Activated CD4-positive, alpha-beta memory T cell treated with anti-CD3 and anti-CD28 coated beads for 36 hours (primary cell): ENCODE measurements around the gene NTRK1. TPM values are rescaled to one million over a fixed set of nuclear protein-coding genes. Genes with fewer than 3 reads are reported as not detected.
A peak's percentile ranks its signal among the peaks of the same experiment; 100 is the strongest.

Experiments
- CTCF ChIA-PET: fragments of 350-600 bp; sonication (Branson Sonifier 250); formaldehyde crosslinking; loops from one replicate; lab custom pipeline; 2021; ENCODE audit warnings: antibody characterized with exemption, inconsistent platforms; lab: Charles Lee
- POLR2A ChIA-PET: fragments of 350-600 bp; sonication (Branson Sonifier 250); formaldehyde crosslinking; loops from one replicate; lab custom pipeline; 2021; ENCODE audit warnings: antibody characterized with exemption; lab: Charles Lee
- DNase-seq: peaks from one replicate; pipeline ENCODE4 v3.0.0-alpha.2; 2020
- H3K27ac Mint-ChIP-seq: one replicate; pipeline ENCODE4 v1.8.0; 2021; ENCODE audit warnings: mixed read lengths
- H3K27me3 Mint-ChIP-seq: one replicate; pipeline ENCODE4 v1.8.0; 2021; ENCODE audit warnings: mixed read lengths
- H3K36me3 Mint-ChIP-seq: one replicate; pipeline ENCODE4 v1.8.0; 2021; ENCODE audit warnings: mixed read lengths
- H3K4me1 Mint-ChIP-seq: one replicate; pipeline ENCODE4 v1.8.0; 2021; ENCODE audit warnings: low read depth, mixed read lengths
- H3K4me3 Mint-ChIP-seq: one replicate; pipeline ENCODE4 v1.8.0; 2021; ENCODE audit warnings: mild to moderate bottlenecking, mixed read lengths
- H3K9me3 Mint-ChIP-seq: one replicate; pipeline ENCODE4 v1.8.0; 2021; ENCODE audit warnings: mixed read lengths
- intact Hi-C: fragments of 100-400 bp; cut with micrococcal nuclease; formaldehyde crosslinking; loops from one replicate; pipeline ENCODE4 v1.15.1; 2023
- total RNA-seq, 2 experiments: library from RNA; stranded (reverse); gene quantifications; one replicate each; pipeline ENCODE4 v1.2.3, GENCODE V29; 2021

NTRK1 gene
- total RNA-seq, 2 experiments from 2014 or later = 6.4 to 6.7 TPM

- peaks cover 42% of the 10 kb centered on the region for H3K4me1 Mint-ChIP-seq
- no peak overlapping the region for H3K4me3 Mint-ChIP-seq
- peaks cover 51% of the 10 kb centered on the region for H3K27me3 Mint-ChIP-seq
- ChIA-PET CTCF (interaction anchor here (0.6 to 6.9 kb wide), 37 partner anchors 9 to 133 kb away, joined by 3 to 147 read pairs (median 6); partner anchors contain the start of genes CRABP2, ISG20L2, METTL25B and MRPL24), POLR2A (interaction anchor here (0.6 to 1.8 kb wide), 3 partner anchors 9 to 21 kb away, joined by 3 to 9 read pairs (median 7); partner anchors contain the start of gene NTRK1)
- H3K36me3 Mint-ChIP-seq = no peaks in the 10 kb centered on the region
- DNase-seq = peak; percentile 59
- no peaks in the 10 kb centered on the region for H3K9me3 Mint-ChIP-seq
- H3K27ac Mint-ChIP-seq = peak overlapping the region; percentile 3
- intact Hi-C loops = loop anchor here (1.0 to 2.0 kb wide), 2 partner anchors 22 to 51 kb away; partner anchors contain the start of gene NTRK1
Observed at GRCh38 chr1:156838972-156839371, 21.7 kb upstream of the NTRK1 start.

DNA sequence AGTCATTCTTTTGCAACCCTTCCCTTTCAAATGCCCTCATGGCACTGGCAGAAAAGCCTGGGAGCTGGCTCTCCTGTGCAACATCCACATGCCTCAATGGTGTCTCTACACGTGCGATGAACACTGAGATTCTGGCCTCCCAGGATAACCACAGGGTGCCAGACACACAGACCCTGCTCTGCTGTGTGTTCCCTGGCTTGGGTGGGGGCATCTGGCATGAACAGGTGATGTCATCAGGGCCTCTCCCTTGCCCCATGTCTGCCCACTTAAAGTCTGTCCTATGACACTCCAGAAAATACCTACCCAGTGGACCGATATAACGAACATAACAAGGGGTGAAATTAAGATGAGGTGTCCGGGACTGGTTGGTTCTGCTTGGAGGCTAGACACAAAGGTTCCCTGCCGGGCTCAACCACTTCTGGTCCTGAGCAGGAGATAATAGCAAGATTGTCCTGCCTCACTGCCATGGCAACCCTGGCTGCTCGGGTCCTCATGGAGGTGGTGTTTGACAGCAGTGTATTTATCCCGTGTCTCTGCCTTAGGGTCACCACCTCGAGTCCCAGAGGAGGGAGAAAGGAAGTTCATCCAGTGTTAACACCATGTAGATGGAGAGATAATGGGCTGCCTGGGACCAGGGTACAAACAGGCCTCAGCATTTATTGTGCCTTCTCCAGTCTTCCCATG, 21.1 kb upstream of the NTRK1 start:
- POLR2A ChIA-PET = interaction anchor here (1.2 to 1.8 kb wide), 2 partner anchors 8 to 21 kb away, joined by 7 to 9 read pairs; partner anchors contain the start of gene NTRK1

GRCh38 chr1:156840186-156840897, 20.3 kb upstream of the NTRK1 start:
- H3K27ac Mint-ChIP-seq = no peak overlapping the region
- POLR2A ChIA-PET = no interaction called here
- intact Hi-C loops = no loop called here
- DNase-seq = no peak
- CTCF ChIA-PET = interaction anchor here (1.0 to 2.3 kb wide), 5 partner anchors 16 to 50 kb away, joined by 4 to 14 read pairs (median 8); partner anchors contain the start of gene NTRK1
- H3K4me3 Mint-ChIP-seq = no peak overlapping the region
- no peaks in the 10 kb centered on the region for H3K36me3 Mint-ChIP-seq
- H3K9me3 Mint-ChIP-seq = no peaks in the 10 kb centered on the region
- peaks cover 35% of the 10 kb centered on the region for H3K4me1 Mint-ChIP-seq
- peaks cover 61% of the 10 kb centered on the region for H3K27me3 Mint-ChIP-seq

More for the DNA sequence above, 21.1 kb upstream of the NTRK1 start:
- Mint-ChIP-seq H3K27me3 (peaks cover 55% of the 10 kb centered on the region), H3K4me3 (no peak overlapping the region), H3K9me3 (no peaks in the 10 kb centered on the region), H3K4me1 (peaks cover 38% of the 10 kb centered on the region), H3K27ac (no peak overlapping the region), H3K36me3 (no peaks in the 10 kb centered on the region)
- CTCF ChIA-PET = interaction anchor here (0.8 to 6.9 kb wide), 26 partner anchors 9 to 112 kb away, joined by 3 to 147 read pairs (median 7); partner anchors contain the start of genes ISG20L2, METTL25B, MRPL24 and NTRK1
- intact Hi-C loops = loop anchor here (1.0 to 2.0 kb wide), 2 partner anchors 21 to 51 kb away; partner anchors contain the start of gene NTRK1
- no peak for DNase-seq

DNA sequence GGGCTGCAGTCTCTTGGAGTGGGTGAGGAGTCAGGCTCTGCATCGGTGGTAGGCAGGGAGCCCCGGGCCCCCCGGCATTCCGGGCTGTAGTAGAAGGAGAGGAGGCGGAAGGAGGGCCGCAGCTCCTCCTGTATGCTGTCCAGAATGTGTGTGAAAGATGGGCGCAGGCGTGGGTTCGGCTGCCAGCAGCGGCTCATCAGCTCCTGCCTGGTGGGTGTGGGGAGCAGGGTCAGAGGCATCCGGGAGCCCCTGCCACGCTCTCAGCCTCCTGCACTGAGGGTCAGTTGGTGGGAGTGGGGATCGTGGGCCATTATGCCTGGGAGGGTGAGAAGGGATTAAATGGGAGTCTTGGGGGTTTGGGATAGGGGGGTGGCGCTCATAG, 19.8 kb upstream of the NTRK1 start:
- Mint-ChIP-seq H3K4me3 (no peak overlapping the region), H3K27me3 (peaks cover 60% of the 10 kb centered on the region), H3K9me3 (no peaks in the 10 kb centered on the region), H3K4me1 (peaks cover 33% of the 10 kb centered on the region), H3K27ac (no peak overlapping the region), H3K36me3 (no peaks in the 10 kb centered on the region)
- intact Hi-C loops = no loop called here
- CTCF ChIA-PET = interaction anchor here (0.7 to 2.3 kb wide), 6 partner anchors 15 to 115 kb away, joined by 3 to 14 read pairs (median 6); partner anchors contain the start of gene NTRK1
- POLR2A ChIA-PET = no interaction called here
- DNase-seq = no peak

DNA sequence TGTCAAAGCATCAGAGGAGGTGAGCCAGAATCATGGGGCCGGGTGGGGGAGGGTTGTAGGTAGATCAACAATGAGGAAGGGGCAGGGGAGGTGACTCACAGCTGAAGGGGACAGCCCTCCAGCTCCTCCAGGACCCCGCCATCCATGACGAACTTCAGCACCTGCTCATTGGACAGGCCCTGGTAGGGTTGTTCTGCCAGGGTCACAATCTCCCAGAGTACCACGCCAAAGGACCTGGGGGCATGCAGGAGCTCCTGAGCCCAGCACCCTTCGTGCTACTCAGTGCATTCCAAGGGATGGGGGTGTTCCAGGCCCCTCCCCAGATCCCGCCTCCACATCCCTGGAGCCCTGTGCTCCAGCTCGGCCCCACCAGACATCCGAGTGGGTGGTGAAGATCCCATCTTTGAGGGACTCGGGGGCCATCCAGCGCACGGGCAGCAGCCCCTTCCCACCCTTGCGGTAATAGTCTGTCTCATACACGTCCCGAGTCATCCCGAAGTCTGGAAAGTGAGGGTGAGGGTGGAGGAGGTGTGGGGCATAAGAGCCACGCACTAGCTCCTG, 19.3 kb upstream of the NTRK1 start:
- CTCF ChIA-PET = interaction anchor here (0.7 to 2.3 kb wide), 6 partner anchors 15 to 115 kb away, joined by 3 to 14 read pairs (median 6); partner anchors contain the start of gene NTRK1
- H3K27ac Mint-ChIP-seq = no peak overlapping the region
- POLR2A ChIA-PET = no interaction called here
- peaks cover 28% of the 10 kb centered on the region for H3K4me1 Mint-ChIP-seq
- no peak overlapping the region for H3K4me3 Mint-ChIP-seq
- peaks cover 62% of the 10 kb centered on the region for H3K27me3 Mint-ChIP-seq
- no peak for DNase-seq
- no peaks in the 10 kb centered on the region for H3K36me3 Mint-ChIP-seq
- intact Hi-C loops = no loop called here
- H3K9me3 Mint-ChIP-seq = no peaks in the 10 kb centered on the region

DNA sequence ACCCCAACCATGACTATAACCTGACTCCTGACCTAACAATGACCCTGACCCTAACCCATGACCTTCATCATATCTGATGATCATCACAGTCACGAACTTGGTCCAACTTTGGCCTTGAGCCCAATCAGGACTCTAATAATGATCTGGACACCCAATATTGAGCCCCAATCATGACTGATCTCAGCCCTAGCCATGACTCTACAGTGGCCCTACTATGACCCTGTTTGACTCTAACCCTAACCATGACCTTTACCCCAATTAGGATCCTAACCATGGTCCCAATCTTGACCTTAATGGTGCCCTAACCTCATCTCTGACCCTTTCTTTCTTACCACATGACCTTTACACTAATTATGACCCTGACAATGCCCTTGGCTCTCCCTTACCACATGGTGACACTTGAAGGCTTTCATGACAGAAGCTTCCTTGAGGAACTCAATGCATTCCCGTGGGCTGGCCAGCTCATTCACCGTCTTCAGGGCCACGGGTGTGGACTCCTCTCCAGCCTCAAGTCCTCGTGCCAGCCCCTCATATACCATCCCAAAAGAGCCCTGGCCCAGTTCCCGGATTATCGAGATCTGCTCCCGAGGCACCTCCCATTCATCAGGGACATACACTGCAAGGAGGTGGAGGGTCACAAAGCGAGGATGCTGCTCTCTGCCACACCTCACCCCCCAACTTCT, 17.9 kb upstream of the NTRK1 start:
- Mint-ChIP-seq H3K27ac (no peak overlapping the region), H3K36me3 (no peaks in the 10 kb centered on the region), H3K4me1 (peaks cover 15% of the 10 kb centered on the region), H3K9me3 (no peaks in the 10 kb centered on the region), H3K4me3 (no peak overlapping the region), H3K27me3 (peaks cover 60% of the 10 kb centered on the region)
- DNase-seq = no peak
- ChIA-PET POLR2A (no interaction called here), CTCF (interaction anchor here (0.7 kb wide), 1 partner anchor 30 kb away, joined by 3 read pairs; no protein-coding TSS in a partner anchor)
- intact Hi-C loops = no loop called here

- H3K9me3 Mint-ChIP-seq = no peaks in the 10 kb centered on the region
- peaks cover 61% of the 10 kb centered on the region for H3K27me3 Mint-ChIP-seq
- no peak for DNase-seq
- H3K27ac Mint-ChIP-seq = no peak overlapping the region
- ChIA-PET CTCF (interaction anchor here (2.0 kb wide), 1 partner anchor 16 kb away, joined by 9 read pairs; the partner anchor contains the start of gene NTRK1), POLR2A (interaction anchor here (1.0 kb wide), 1 partner anchor 36 kb away, joined by 3 read pairs; no protein-coding TSS in a partner anchor)
- intact Hi-C loops = no loop called here
- no peak overlapping the region for H3K4me3 Mint-ChIP-seq
- H3K36me3 Mint-ChIP-seq = no peaks in the 10 kb centered on the region
- peaks cover 19% of the 10 kb centered on the region for H3K4me1 Mint-ChIP-seq
Observed at GRCh38 chr1:156844102-156844501, 16.6 kb upstream of the NTRK1 start.

- H3K27me3 Mint-ChIP-seq = peaks cover 60% of the 10 kb centered on the region
- ChIA-PET POLR2A (interaction anchor here (1.0 kb wide), 1 partner anchor 37 kb away, joined by 3 read pairs; no protein-coding TSS in a partner anchor), CTCF (interaction anchor here (2.0 kb wide), 1 partner anchor 15 kb away, joined by 9 read pairs; the partner anchor contains the start of gene NTRK1)
- H3K36me3 Mint-ChIP-seq = no peaks in the 10 kb centered on the region
- intact Hi-C loops = no loop called here
- no peak for DNase-seq
- no peak overlapping the region for H3K4me3 Mint-ChIP-seq
- H3K9me3 Mint-ChIP-seq = no peaks in the 10 kb centered on the region
- no peak overlapping the region for H3K27ac Mint-ChIP-seq
- peaks cover 20% of the 10 kb centered on the region for H3K4me1 Mint-ChIP-seq
Observed at GRCh38 chr1:156844638-156845037, 16.0 kb upstream of the NTRK1 start.

DNA sequence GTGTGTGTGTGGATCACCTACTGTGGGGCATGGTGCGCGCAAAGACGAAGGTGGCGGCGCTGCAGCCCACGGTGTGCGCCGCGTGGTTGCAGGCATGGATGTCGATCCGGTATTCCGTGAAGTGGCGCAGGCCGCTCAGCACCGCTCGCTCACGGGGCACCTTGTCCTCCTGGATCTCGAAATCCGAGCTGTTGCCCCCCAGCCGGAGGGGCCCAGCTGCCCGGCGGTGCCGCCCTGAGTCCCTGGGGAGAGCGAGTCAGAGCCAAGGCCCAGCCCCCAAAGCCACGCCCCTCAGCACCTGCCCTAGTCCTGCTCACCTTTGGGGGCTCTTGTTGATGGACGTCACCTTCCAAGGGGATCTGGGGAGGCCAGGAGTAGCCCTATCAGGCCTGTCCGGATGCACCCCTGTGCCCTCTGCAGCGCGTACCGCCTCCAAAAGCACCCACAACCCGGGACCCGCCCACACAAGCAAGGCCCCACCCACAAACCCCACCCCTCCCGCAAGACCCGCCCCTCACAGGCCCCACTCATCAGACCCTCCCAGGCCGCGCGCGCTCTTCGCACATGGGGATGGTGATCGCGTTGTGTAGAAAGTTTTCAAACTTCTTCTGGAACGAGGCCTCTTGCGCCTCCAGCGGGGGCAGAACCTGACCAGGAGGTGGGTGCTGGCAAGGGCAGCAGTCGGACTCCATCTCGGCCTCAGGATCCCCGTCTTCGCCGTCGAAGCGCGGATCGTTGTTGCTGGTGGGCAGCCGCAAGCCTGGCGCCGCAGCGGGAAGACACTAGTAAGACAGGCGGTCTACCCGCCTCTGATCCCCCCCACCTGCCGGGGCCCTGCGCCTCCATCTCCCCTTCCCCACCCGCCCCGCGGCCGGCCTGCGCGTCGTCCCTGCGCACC, 15.4 kb upstream of the NTRK1 start:
- H3K4me3 Mint-ChIP-seq = no peak overlapping the region
- POLR2A ChIA-PET = interaction anchor here (1.0 kb wide), 1 partner anchor 38 kb away, joined by 3 read pairs; no protein-coding TSS in a partner anchor
- intact Hi-C loops = no loop called here
- peaks cover 58% of the 10 kb centered on the region for H3K27me3 Mint-ChIP-seq
- DNase-seq = peak; percentile 48
- CTCF ChIA-PET = interaction anchor here (1.5 to 2.0 kb wide), 3 partner anchors 13 to 155 kb away, joined by 4 to 9 read pairs (median 5); partner anchors contain the start of gene NTRK1
- peaks cover 20% of the 10 kb centered on the region for H3K4me1 Mint-ChIP-seq
- no peak overlapping the region for H3K27ac Mint-ChIP-seq
- no peaks in the 10 kb centered on the region for H3K36me3 Mint-ChIP-seq
- no peaks in the 10 kb centered on the region for H3K9me3 Mint-ChIP-seq

GRCh38 chr1:156845953-156846545, 14.6 kb upstream of the NTRK1 start:
- CTCF ChIA-PET = interaction anchor here (1.1 to 5.0 kb wide), 5 partner anchors 8 to 156 kb away, joined by 4 to 47 read pairs (median 5); partner anchors contain the start of gene NTRK1
- H3K27me3 Mint-ChIP-seq = peaks cover 52% of the 10 kb centered on the region
- DNase-seq = no peak
- H3K9me3 Mint-ChIP-seq = no peaks in the 10 kb centered on the region
- intact Hi-C loops = no loop called here
- no peak overlapping the region for H3K4me3 Mint-ChIP-seq
- peaks cover 20% of the 10 kb centered on the region for H3K4me1 Mint-ChIP-seq
- POLR2A ChIA-PET = interaction anchor here (0.6 kb wide), 1 partner anchor 61 kb away, joined by 3 read pairs; no protein-coding TSS in a partner anchor
- no peak overlapping the region for H3K27ac Mint-ChIP-seq
- no peaks in the 10 kb centered on the region for H3K36me3 Mint-ChIP-seq
